Neuron (in vitro differentiated cells): ENCODE data around the gene AP2A2.

ENCODE experiments used
- H2AFZ ChIP-seq: one replicate; pipeline ENCODE4 v1.6.1; 2013; ENCODE audit warnings: low read depth, mild to moderate bottlenecking, inconsistent platforms, low read length, moderate library complexity
- H3K27me3 ChIP-seq: one replicate; pipeline ENCODE4 v1.6.1; 2013; ENCODE audit warnings: low read length; ENCODE audit not compliant: insufficient read depth
- H3K36me3 ChIP-seq: one replicate; pipeline ENCODE4 v1.6.1; 2013; ENCODE audit warnings: low read length; ENCODE audit not compliant: insufficient read depth
- H3K4me1 ChIP-seq: one replicate; pipeline ENCODE4 v1.6.1; 2013; ENCODE audit warnings: low read length; ENCODE audit not compliant: insufficient read depth
- H3K4me3 ChIP-seq: 2 replicates; pipeline ENCODE4 v1.5.1; 2013; ENCODE audit warnings: mild to moderate bottlenecking, low read length, moderate library complexity
- H3K9me3 ChIP-seq: one replicate; pipeline ENCODE4 v1.6.1; 2013; ENCODE audit warnings: low read length

Gene AP2A2

GRCh38 chr11:1026641-1027482 is 101.2 kb downstream of the AP2A2 start:
- H3K9me3 ChIP-seq, result no peaks in the 10 kb centered on the region
- H3K27me3 ChIP-seq, result no peaks in the 10 kb centered on the region
- no peak overlapping the region for H2AFZ ChIP-seq
- no peaks in the 10 kb centered on the region for H3K4me1 ChIP-seq
- H3K36me3 ChIP-seq, result no peaks in the 10 kb centered on the region
- H3K4me3 ChIP-seq, result no peak overlapping the region

GRCh38 chr11:1027483-1028290 is 102.0 kb downstream of the AP2A2 start:
- no peaks in the 10 kb centered on the region for H3K27me3 ChIP-seq
- H3K9me3 ChIP-seq, result no peaks in the 10 kb centered on the region
- no peaks in the 10 kb centered on the region for H3K4me1 ChIP-seq
- H3K4me3 ChIP-seq, result no peak overlapping the region
- no peaks in the 10 kb centered on the region for H3K36me3 ChIP-seq
- H2AFZ ChIP-seq, result no peak overlapping the region

- Histone ChIP-seq H2AFZ (no peak overlapping the region), H3K4me3 (no peak overlapping the region), H3K27me3 (no peaks in the 10 kb centered on the region), H3K4me1 (no peaks in the 10 kb centered on the region), H3K36me3 (no peaks in the 10 kb centered on the region), H3K9me3 (no peaks in the 10 kb centered on the region)
Measured at GRCh38 chr11:1028291-1028540, 102.5 kb downstream of the AP2A2 start.

- Histone ChIP-seq H3K4me1 (no peaks in the 10 kb centered on the region), H3K4me3 (no peak overlapping the region), H3K36me3 (no peaks in the 10 kb centered on the region), H2AFZ (no peak overlapping the region), H3K27me3 (no peaks in the 10 kb centered on the region), H3K9me3 (no peaks in the 10 kb centered on the region)
Measured at GRCh38 chr11:1028616-1029015, 102.9 kb downstream of the AP2A2 start.

- Histone ChIP-seq H3K4me1 (no peaks in the 10 kb centered on the region), H3K27me3 (no peaks in the 10 kb centered on the region), H3K4me3 (no peak overlapping the region), H3K9me3 (no peaks in the 10 kb centered on the region), H2AFZ (no peak overlapping the region), H3K36me3 (no peaks in the 10 kb centered on the region)
Measured at GRCh38 chr11:1029051-1029450, 103.4 kb downstream of the AP2A2 start.

GRCh38 chr11:1029654-1030053 is 104.0 kb downstream of the AP2A2 start:
- H3K9me3 ChIP-seq, result no peaks in the 10 kb centered on the region
- no peaks in the 10 kb centered on the region for H3K36me3 ChIP-seq
- H3K4me3 ChIP-seq, result no peak overlapping the region
- H3K4me1 ChIP-seq, result no peaks in the 10 kb centered on the region
- H2AFZ ChIP-seq, result no peak overlapping the region
- H3K27me3 ChIP-seq, result no peaks in the 10 kb centered on the region

GRCh38 chr11:1030086-1030485 is 104.4 kb downstream of the AP2A2 start:
- Histone ChIP-seq H3K4me3 (no peak overlapping the region), H3K36me3 (no peaks in the 10 kb centered on the region), H3K4me1 (no peaks in the 10 kb centered on the region), H3K27me3 (no peaks in the 10 kb centered on the region), H2AFZ (no peak overlapping the region), H3K9me3 (no peaks in the 10 kb centered on the region)

- no peaks in the 10 kb centered on the region for H3K27me3 ChIP-seq
- H2AFZ ChIP-seq, result no peak overlapping the region
- no peaks in the 10 kb centered on the region for H3K4me1 ChIP-seq
- H3K9me3 ChIP-seq, result no peaks in the 10 kb centered on the region
- H3K36me3 ChIP-seq, result no peaks in the 10 kb centered on the region
- no peak overlapping the region for H3K4me3 ChIP-seq
Measured at GRCh38 chr11:1030556-1030955, 104.9 kb downstream of the AP2A2 start.

GRCh38 chr11:1031121-1031899 is 105.6 kb downstream of the AP2A2 start:
- Histone ChIP-seq H3K4me3 (no peak overlapping the region), H3K4me1 (no peaks in the 10 kb centered on the region), H3K27me3 (no peaks in the 10 kb centered on the region), H2AFZ (no peak overlapping the region), H3K36me3 (no peaks in the 10 kb centered on the region), H3K9me3 (no peaks in the 10 kb centered on the region)

GRCh38 chr11:1032310-1032891 is 106.7 kb downstream of the AP2A2 start:
- H3K4me3 ChIP-seq, result no peak overlapping the region

GRCh38 chr11:1033016-1033798 is 107.5 kb downstream of the AP2A2 start:
- Histone ChIP-seq H2AFZ (no peak overlapping the region), H3K4me1 (no peaks in the 10 kb centered on the region), H3K9me3 (no peaks in the 10 kb centered on the region), H3K27me3 (peaks cover 4% of the 10 kb centered on the region), H3K4me3 (no peak overlapping the region), H3K36me3 (no peaks in the 10 kb centered on the region)

More at GRCh38 chr11:1032310-1032891, 106.7 kb downstream of the AP2A2 start:
- Histone ChIP-seq H3K27me3 (no peaks in the 10 kb centered on the region), H3K4me1 (no peaks in the 10 kb centered on the region), H3K9me3 (no peaks in the 10 kb centered on the region), H3K36me3 (no peaks in the 10 kb centered on the region), H2AFZ (no peak overlapping the region)

GRCh38 chr11:1034001-1034400 is 108.3 kb downstream of the AP2A2 start:
- H3K4me1 ChIP-seq, result no peaks in the 10 kb centered on the region
- no peaks in the 10 kb centered on the region for H3K9me3 ChIP-seq
- H3K36me3 ChIP-seq, result no peaks in the 10 kb centered on the region
- peaks cover 4% of the 10 kb centered on the region for H3K27me3 ChIP-seq
- H2AFZ ChIP-seq, result no peak overlapping the region
- no peak overlapping the region for H3K4me3 ChIP-seq
